HG03045 (cell line): ENCODE measurements around the gene COQ8B.
"Not testable (repeated sequence)": the region's sequence is repeated elsewhere in the genome, so short reads cannot be mapped to it uniquely, and the experiment has no call there.

Experiments used
- ATAC-seq: cut with Tn5 transposase; IDR thresholded peaks from one replicate; pipeline ENCODE4 v1.9.1; 2021; ENCODE audit warnings: mild to moderate bottlenecking, moderate library complexity; ENCODE audit not compliant: unreplicated experiment

Gene COQ8B

GRCh38 chr19:40716482-40717324 lies at the start of gene COQ8B, which contains the start of gene ITPKC:
TSS of gene COQ8B (minus strand) at chr19:40716886. CDS start at chr19:40714632, 2,254 bp downstream.
TSS of gene ITPKC (plus strand) at chr19:40717112. CDS start at chr19:40717136, 24 bp downstream.
- peak; percentile 75 for ATAC-seq

GRCh38 chr19:40766385-40766784 lies 49.7 kb upstream of the COQ8B start:
- ATAC-seq = not testable (repeated sequence)

- ATAC-seq = no peak
These were observed 47.3 kb upstream of the COQ8B start for GRCh38 chr19:40763963-40764362.

GRCh38 chr19:40763526-40763925 lies 46.8 kb upstream of the COQ8B start:
- ATAC-seq = no peak

GRCh38 chr19:40762754-40763470 lies 46.2 kb upstream of the COQ8B start:
- ATAC-seq = no peak

GRCh38 chr19:40759352-40759751 lies 42.7 kb upstream of the COQ8B start:
- ATAC-seq = no peak

GRCh38 chr19:40758491-40758890 lies 41.8 kb upstream of the COQ8B start:
- no peak for ATAC-seq

- no peak for ATAC-seq
These were observed 39.9 kb upstream of the COQ8B start for GRCh38 chr19:40756502-40757110.

- ATAC-seq = no peak
These were observed 39.1 kb upstream of the COQ8B start for GRCh38 chr19:40755791-40756190.

GRCh38 chr19:40755248-40755624 lies 38.5 kb upstream of the COQ8B start:
- no peak for ATAC-seq

GRCh38 chr19:40754611-40755247 lies 38.0 kb upstream of the COQ8B start:
- no peak for ATAC-seq

GRCh38 chr19:40752257-40752781 lies 35.6 kb upstream of the COQ8B start:
- ATAC-seq = no peak

GRCh38 chr19:40750874-40751537 lies 34.3 kb upstream of the COQ8B start, which contains the start of gene SNRPA:
TSS of gene SNRPA (plus strand) at chr19:40751203. CDS start at chr19:40751409, 206 bp downstream.
- peak; percentile 62 for ATAC-seq

- peak; percentile 87 for ATAC-seq
These were observed 33.6 kb upstream of the COQ8B start, which contains the start of gene ACTMAP for GRCh38 chr19:40750058-40750873. TSS of gene ACTMAP (minus strand) at chr19:40750477. CDS start at chr19:40749803, 674 bp downstream.

GRCh38 chr19:40747536-40747935 lies 30.9 kb upstream of the COQ8B start:
- no peak for ATAC-seq

GRCh38 chr19:40745402-40745780 lies 28.7 kb upstream of the COQ8B start:
- no peak for ATAC-seq

- ATAC-seq = no peak
These were observed 28.1 kb upstream of the COQ8B start for GRCh38 chr19:40744554-40745401.

GRCh38 chr19:40743926-40744325 lies 27.2 kb upstream of the COQ8B start:
- no peak for ATAC-seq
